ENCODE data around the gene C17orf113.
"Not testable (repeated sequence)": the region's sequence is repeated elsewhere in the genome, so short reads cannot be mapped to it uniquely, and the experiment has no call there.

The C17orf113 gene

DNA sequence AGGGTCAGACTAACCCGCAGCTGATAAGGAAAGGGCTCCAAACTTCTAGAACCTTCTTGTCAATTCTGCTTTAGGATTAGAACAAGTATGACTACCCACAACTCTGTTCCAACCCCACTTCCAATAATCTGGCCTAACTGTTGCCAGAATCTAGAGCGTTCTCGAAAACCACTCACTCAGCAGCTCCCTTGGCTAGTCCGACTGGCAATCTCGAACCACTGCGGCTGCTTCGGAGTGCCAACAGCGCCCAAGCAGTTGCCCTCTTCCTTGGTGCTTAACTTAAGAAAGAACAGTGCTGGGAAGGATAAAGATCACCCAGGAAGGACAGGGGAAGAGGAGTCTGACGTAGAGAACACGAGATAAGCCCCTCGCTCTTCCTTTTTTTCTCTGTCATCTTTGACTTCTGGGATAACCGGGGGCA lies 34.0 kb downstream of the C17orf113 start:
- no peak for DNase-seq

- not testable (repeated sequence) for DNase-seq
Observed at GRCh38 chr17:42013740-42014139, 36.7 kb downstream of the C17orf113 start.

GRCh38 chr17:42012363-42012762 lies 38.0 kb downstream of the C17orf113 start:
- DNase-seq: not testable (repeated sequence)

DNA sequence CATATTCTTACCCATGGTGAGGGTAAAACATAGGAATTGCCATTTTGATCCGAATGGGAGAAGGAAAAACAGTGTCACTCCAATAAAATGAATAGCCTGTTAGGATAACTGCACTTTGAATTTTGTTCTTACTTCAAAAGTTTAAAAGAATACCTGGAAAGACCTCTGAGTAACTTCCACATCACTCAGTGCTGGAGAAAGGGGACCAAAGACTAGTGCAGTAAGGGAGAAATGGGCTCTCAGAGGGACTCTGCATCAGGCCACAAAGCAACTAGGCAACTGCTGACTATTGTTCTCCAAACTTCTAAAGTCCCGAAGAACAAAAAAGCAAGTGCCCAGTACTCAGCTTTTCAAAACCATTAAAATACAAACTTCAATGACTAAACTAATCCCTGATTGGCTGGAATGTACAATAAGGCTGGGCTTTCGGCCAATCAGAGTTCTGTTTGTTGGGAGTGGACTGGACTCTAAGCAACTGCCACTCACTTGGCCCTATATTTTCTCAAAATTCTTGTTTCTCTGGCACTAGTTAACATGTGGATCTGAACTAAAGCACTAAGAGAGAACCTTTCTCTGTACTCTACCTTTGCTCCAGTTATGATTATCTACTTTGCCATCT lies 39.4 kb downstream of the C17orf113 start:
- DNase-seq: no peak

- peak; percentile 25 for DNase-seq
Observed at GRCh38 chr17:42010266-42010680, 40.1 kb downstream of the C17orf113 start.

- DNase-seq: no peak
Observed at GRCh38 chr17:42009170-42009569, 41.2 kb downstream of the C17orf113 start.

DNA sequence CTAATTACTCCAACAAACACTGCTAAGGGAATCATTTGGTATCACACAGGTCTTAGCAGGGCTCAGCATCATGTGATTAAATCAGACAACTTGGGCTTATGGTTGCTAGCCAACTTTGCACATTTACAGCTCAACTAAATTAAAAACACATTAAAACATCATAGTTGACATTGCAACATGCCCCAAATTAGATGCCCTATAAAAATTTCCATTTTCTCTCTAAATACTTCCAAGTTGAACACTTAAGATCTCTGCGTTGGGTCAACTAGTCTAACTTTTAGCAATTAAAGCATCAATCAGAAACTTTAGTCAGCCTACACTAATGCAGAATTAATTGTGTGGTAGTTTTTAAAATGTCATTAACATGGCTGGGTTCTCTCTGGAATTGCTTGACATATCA lies 45.2 kb downstream of the C17orf113 start:
- DNase-seq: peak; percentile 44

- DNase-seq: peak; percentile 12
Observed at GRCh38 chr17:42002792-42003301, 47.6 kb downstream of the C17orf113 start.

DNA sequence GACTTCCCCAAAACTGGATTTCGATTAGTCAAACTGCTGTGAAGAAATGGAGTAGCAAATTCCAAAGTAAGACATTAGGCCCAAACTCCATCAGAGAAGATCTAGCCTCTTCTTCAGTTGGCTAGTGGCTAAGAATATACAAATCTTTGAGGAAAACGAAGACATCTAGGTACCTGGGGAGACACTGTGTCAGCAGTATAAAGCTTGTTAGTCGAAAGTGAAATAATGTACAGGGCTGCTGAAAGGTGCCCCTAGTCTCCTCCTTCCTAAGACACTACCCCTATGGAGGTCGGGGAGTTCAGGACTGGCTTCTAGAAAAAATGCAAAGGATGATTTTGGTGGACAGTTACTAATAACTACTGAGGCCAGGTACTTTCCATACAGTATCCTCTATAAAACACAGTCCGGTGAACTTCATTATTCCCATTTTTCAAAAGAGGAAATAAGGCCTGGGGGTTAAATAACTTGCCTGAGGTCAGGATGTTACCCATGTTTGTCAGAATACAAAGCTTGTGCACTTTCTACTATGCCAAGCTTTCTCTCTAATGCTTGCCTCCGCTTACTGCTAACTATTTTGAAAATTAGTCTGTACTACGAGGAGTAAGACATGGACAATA lies 48.1 kb downstream of the C17orf113 start:
- no peak for DNase-seq

DNA sequence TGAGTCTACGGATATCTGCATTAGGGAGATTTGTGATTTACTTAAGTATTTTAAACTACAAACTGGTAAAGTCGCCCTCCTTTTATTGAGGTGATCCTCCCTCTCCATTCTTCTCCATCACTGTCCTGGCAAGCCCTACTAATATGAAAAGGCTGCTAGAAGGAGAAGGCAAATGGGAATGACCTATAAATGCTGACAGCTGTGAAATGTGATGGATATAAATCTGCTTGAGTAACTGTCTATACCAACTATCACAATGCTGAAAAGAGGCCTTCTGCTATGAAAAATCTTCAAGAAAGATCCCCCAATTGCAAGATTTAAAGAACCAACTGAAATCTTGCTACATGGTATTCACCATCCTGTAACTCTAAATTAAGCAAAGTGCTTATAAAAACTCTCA lies 48.7 kb downstream of the C17orf113 start:
- no peak for DNase-seq

- DNase-seq: no peak
Observed at GRCh38 chr17:42000413-42001133, 49.8 kb downstream of the C17orf113 start.

DNA sequence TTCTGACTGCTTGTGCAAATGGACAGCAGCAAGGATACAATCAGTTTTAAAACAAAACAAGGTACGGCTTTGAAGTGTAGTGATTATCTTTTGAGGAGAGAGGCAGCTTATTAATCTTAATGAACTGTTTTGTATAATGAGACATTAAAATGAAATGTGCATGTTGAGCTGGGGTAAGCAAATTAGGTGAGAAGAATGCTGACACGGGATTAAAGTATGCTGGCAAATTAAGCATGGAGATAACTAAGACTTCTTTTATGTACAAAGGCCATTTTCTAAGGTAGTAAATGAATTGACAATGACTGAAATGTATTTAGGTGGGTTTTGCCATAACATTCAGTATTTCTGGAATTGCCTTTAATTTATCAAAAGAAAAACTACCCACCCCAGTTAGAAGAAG lies 51.9 kb downstream of the C17orf113 start:
- no peak for DNase-seq

- no peak for DNase-seq
Observed at GRCh38 chr17:41996855-41997164, 53.6 kb downstream of the C17orf113 start.

DNA sequence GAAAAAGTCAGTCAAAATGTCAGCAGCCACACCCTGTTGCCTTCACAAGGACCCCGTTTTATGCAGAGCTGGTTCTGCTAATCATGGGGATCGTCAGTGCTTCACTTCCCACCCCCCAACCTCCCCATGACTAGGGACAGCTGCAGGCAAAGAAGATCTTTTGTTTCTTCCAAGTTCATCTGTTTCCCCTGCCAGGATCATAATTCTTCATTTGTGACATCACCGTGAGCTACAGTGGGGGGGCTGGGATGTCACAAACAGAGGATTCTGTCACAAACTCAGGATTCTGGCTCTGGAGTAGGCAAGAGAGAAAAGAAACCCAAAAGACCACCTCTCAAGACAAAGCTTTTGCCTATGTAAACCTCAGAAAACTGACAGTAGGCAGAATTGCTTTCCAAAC lies 57.8 kb downstream of the C17orf113 start:
- DNase-seq: no peak

GRCh38 chr17:41989702-41990419 lies 60.5 kb downstream of the C17orf113 start:
- DNase-seq: no peak

DNA sequence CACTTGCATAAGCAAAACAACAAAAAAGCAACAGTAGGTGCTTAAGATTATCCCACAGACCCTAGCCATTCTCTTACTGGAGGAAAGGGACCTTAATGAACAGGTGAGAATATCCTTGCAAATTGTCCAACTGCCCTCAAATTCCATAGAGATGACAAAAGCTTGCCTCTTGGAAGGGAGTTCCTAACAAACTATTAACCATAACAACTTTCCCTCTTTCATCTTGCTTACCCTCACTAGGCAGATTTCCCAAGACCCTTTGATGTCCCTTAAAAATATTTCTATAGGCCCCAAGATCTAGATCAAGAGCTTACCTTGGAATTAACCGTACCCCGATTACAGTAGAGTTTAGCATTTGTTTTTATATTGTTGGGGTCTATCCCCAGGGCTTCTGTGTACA lies 62.0 kb downstream of the C17orf113 start:
- DNase-seq: no peak
